Right kidney (tissue), 1 donor: ENCODE results near the gene PANK2.
"Not testable (repeated sequence)": the region's sequence is repeated elsewhere in the genome, so short reads cannot be mapped to it uniquely, and the experiment has no call there.

Experiments
- DNase-seq: peaks from one replicate; pipeline ENCODE4 v3.0.0-alpha.2; 2016

The PANK2 gene

GRCh38 chr20:3927486-3928291 lies 38.5 kb downstream of the PANK2 start:
- DNase-seq, result no peak

GRCh38 chr20:3929713-3930060 lies 40.5 kb downstream of the PANK2 start:
- no peak for DNase-seq

GRCh38 chr20:3930265-3931206 lies 41.3 kb downstream of the PANK2 start:
- no peak for DNase-seq

GRCh38 chr20:3931664-3932063 lies 42.5 kb downstream of the PANK2 start:
- DNase-seq, result no peak

- no peak for DNase-seq
These were observed 43.1 kb downstream of the PANK2 start for GRCh38 chr20:3932277-3932676.

- no peak for DNase-seq
These were observed 43.5 kb downstream of the PANK2 start for GRCh38 chr20:3932681-3933080.

- no peak for DNase-seq
These were observed 44.0 kb downstream of the PANK2 start for GRCh38 chr20:3933218-3933617.

GRCh38 chr20:3934624-3935023 lies 45.4 kb downstream of the PANK2 start:
- DNase-seq, result no peak

- no peak for DNase-seq
These were observed 46.2 kb downstream of the PANK2 start for GRCh38 chr20:3935295-3935955.

GRCh38 chr20:3935956-3936340 lies 46.8 kb downstream of the PANK2 start:
- DNase-seq, result no peak

GRCh38 chr20:3937618-3938017 lies 48.4 kb downstream of the PANK2 start:
- no peak for DNase-seq

- no peak for DNase-seq
These were observed 51.7 kb downstream of the PANK2 start for GRCh38 chr20:3940905-3941304.

- DNase-seq, result not testable (repeated sequence)
These were observed 57.5 kb downstream of the PANK2 start for GRCh38 chr20:3946666-3947065.

- no peak for DNase-seq
These were observed 75.5 kb downstream of the PANK2 start for GRCh38 chr20:3964719-3965118.

- no peak for DNase-seq
These were observed 77.4 kb downstream of the PANK2 start for GRCh38 chr20:3966571-3966970.

GRCh38 chr20:3970016-3970415 lies 80.8 kb downstream of the PANK2 start:
- DNase-seq, result no peak

GRCh38 chr20:3971145-3971544 lies 82.0 kb downstream of the PANK2 start:
- no peak for DNase-seq

- no peak for DNase-seq
These were observed 83.0 kb downstream of the PANK2 start for GRCh38 chr20:3972161-3972560.

- DNase-seq, result not testable (repeated sequence)
These were observed 83.4 kb downstream of the PANK2 start for GRCh38 chr20:3972631-3973030.

- DNase-seq, result no peak
These were observed 84.5 kb downstream of the PANK2 start for GRCh38 chr20:3973705-3974104.

- DNase-seq, result no peak
These were observed 87.3 kb downstream of the PANK2 start for GRCh38 chr20:3976511-3976910.
